Measurements from ENCODE around the gene EXD2.
A peak's percentile ranks its signal among the peaks of the same experiment; 100 is the strongest.
"Not testable (repeated sequence)": the region's sequence is repeated elsewhere in the genome, so short reads cannot be mapped to it uniquely, and the experiment has no call there.

Gene EXD2

DNA sequence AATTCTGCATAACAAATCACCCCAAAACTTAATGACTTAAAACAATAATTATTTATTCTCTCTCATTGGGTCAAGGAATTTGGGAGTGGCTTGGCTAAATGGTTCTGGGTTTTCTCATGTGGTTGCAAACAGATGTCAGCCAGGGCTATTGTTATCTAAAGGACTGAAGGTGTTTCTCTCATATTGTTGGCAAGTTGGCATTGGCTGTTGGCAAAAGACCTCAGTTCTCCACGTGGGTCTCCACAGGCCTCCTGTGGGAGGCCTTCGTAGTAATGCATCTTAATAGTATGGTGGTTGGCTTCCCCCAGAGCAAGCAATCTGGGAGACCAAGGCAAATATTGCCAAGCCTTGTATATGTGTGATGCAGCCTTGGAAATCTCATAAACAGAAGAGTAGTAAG lies 83.0 kb downstream of the EXD2 start:
- no peak overlapping the region for H3K27ac ChIP-seq (ENCODE audit: insufficient read depth in 1 of 2, low read depth in 1 of 2, low read length in 2 of 2, poor library complexity in 1 of 2, severe bottlenecking in 2 of 2)
- ChIA-PET POLR2A (no interaction called here), CTCF (interaction anchor here (1.2 kb wide), 1 partner anchor 17 kb away, joined by 3 read pairs; no protein-coding TSS in a partner anchor)
- H3K9me3 ChIP-seq (ENCODE audit: control extremely low read depth in 1 of 5, control insufficient read depth in 4 of 5, insufficient read depth in 2 of 5, low read depth in 1 of 5, low read length in 4 of 5), result no peaks in the 10 kb centered on the region
- H3K27me3 ChIP-seq (replicated peaks in 2 of 5; ENCODE audit: control insufficient read depth in 4 of 5, insufficient read depth in 5 of 5, low read length in 4 of 5), result peaks cover 0 to 11% (median 4%) of the 10 kb centered on the region in 5 experiments
- H3K36me3 ChIP-seq (ENCODE audit: control insufficient read depth in 4 of 4, insufficient read depth in 4 of 4, low read length in 3 of 4), result no peaks in the 10 kb centered on the region
- H3K4me1 ChIP-seq (ENCODE audit: control extremely low read depth in 1 of 4, control insufficient read depth in 4 of 4, insufficient read depth in 4 of 4, low read length in 3 of 4), result no peaks in the 10 kb centered on the region
- DNase-seq, result no peak
- WGBS (ENCODE audit: insufficient coverage), result 67% methylated on average over 2 of the region's 2 CpGs
- H3K4me3 ChIP-seq (ENCODE audit: control insufficient read depth in 1 of 7, extremely low read depth in 1 of 7, insufficient read depth in 4 of 7, low read depth in 2 of 7, low read length in 6 of 7), result no peak overlapping the region

GRCh38 chr14:69275331-69275730 lies 84.0 kb downstream of the EXD2 start:
- Histone ChIP-seq H3K4me3 (ENCODE audit: control insufficient read depth in 1 of 7, extremely low read depth in 1 of 7, insufficient read depth in 4 of 7, low read depth in 2 of 7, low read length in 6 of 7) (no peak overlapping the region), H3K4me1 (ENCODE audit: control extremely low read depth in 1 of 4, control insufficient read depth in 4 of 4, insufficient read depth in 4 of 4, low read length in 3 of 4) (no peaks in the 10 kb centered on the region), H3K27ac (ENCODE audit: insufficient read depth in 1 of 2, low read depth in 1 of 2, low read length in 2 of 2, poor library complexity in 1 of 2, severe bottlenecking in 2 of 2) (no peak overlapping the region), H3K36me3 (ENCODE audit: control insufficient read depth in 4 of 4, insufficient read depth in 4 of 4, low read length in 3 of 4) (no peaks in the 10 kb centered on the region), H3K9me3 (ENCODE audit: control extremely low read depth in 1 of 5, control insufficient read depth in 4 of 5, insufficient read depth in 2 of 5, low read depth in 1 of 5, low read length in 4 of 5) (no peaks in the 10 kb centered on the region), H3K27me3 (replicated peaks in 2 of 5; ENCODE audit: control insufficient read depth in 4 of 5, insufficient read depth in 5 of 5, low read length in 4 of 5) (peaks cover 0 to 9% (median 4%) of the 10 kb centered on the region in 5 experiments)
- DNase-seq, result no peak
- ChIA-PET CTCF (interaction anchor here (0.7 to 0.9 kb wide), 2 partner anchors 12 to 200 kb away, joined by 3 read pairs; no protein-coding TSS in a partner anchor), POLR2A (no interaction called here)
- no CpG with 5 or more reads among the region's 2 CpGs for WGBS (ENCODE audit: insufficient coverage)

DNA sequence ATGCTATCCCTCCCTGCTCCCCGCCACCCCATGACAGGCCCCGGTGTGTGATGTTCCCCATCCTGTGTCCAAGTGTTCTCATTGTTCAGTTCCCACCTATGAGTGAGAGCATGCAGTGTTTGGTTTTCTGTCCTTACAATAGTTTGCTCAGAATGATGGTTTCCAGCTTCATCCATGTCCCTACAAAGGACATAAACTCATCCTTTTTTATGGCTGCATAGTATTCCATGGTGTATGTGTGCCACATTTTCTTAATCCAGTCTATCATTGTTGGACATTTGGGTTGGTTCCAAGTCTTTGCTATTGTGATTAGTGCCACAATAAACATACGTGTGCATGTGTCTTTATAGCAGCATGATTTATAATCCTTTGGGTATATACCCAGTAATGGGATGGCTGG lies 86.1 kb downstream of the EXD2 start:
- H3K36me3 ChIP-seq (ENCODE audit: control insufficient read depth in 4 of 4, insufficient read depth in 4 of 4, low read length in 3 of 4); H3K27ac ChIP-seq (ENCODE audit: insufficient read depth in 1 of 2, low read depth in 1 of 2, low read length in 2 of 2, poor library complexity in 1 of 2, severe bottlenecking in 2 of 2); POLR2A ChIA-PET; DNase-seq; H3K27me3 ChIP-seq (replicated peaks in 2 of 5; ENCODE audit: control insufficient read depth in 4 of 5, insufficient read depth in 5 of 5, low read length in 4 of 5); H3K4me1 ChIP-seq (ENCODE audit: control extremely low read depth in 1 of 4, control insufficient read depth in 4 of 4, insufficient read depth in 4 of 4, low read length in 3 of 4); H3K4me3 ChIP-seq (ENCODE audit: control insufficient read depth in 1 of 7, extremely low read depth in 1 of 7, insufficient read depth in 4 of 7, low read depth in 2 of 7, low read length in 6 of 7); CTCF ChIA-PET; H3K9me3 ChIP-seq (ENCODE audit: control extremely low read depth in 1 of 5, control insufficient read depth in 4 of 5, insufficient read depth in 2 of 5, low read depth in 1 of 5, low read length in 4 of 5): not testable (repeated sequence)
- WGBS (ENCODE audit: insufficient coverage), result 100% methylated on average over 1 of the region's 3 CpGs

- no peaks in the 10 kb centered on the region for H3K4me1 ChIP-seq (ENCODE audit: control extremely low read depth in 1 of 4, control insufficient read depth in 4 of 4, insufficient read depth in 4 of 4, low read length in 3 of 4)
- no peaks in the 10 kb centered on the region for H3K9me3 ChIP-seq (ENCODE audit: control extremely low read depth in 1 of 5, control insufficient read depth in 4 of 5, insufficient read depth in 2 of 5, low read depth in 1 of 5, low read length in 4 of 5)
- ChIA-PET CTCF (interaction anchor here (0.8 kb wide), 1 partner anchor 8 kb away, joined by 3 read pairs; no protein-coding TSS in a partner anchor), POLR2A (no interaction called here)
- 100% methylated on average over 5 of the region's 9 CpGs for WGBS (ENCODE audit: insufficient coverage)
- no peak for DNase-seq
- no peaks in the 10 kb centered on the region for H3K36me3 ChIP-seq (ENCODE audit: control insufficient read depth in 4 of 4, insufficient read depth in 4 of 4, low read length in 3 of 4)
- peaks cover 0 to 3% (median 0%) of the 10 kb centered on the region in 5 experiments for H3K27me3 ChIP-seq (replicated peaks in 2 of 5; ENCODE audit: control insufficient read depth in 4 of 5, insufficient read depth in 5 of 5, low read length in 4 of 5)
- no peak overlapping the region for H3K27ac ChIP-seq (ENCODE audit: insufficient read depth in 1 of 2, low read depth in 1 of 2, low read length in 2 of 2, poor library complexity in 1 of 2, severe bottlenecking in 2 of 2)
- H3K4me3 ChIP-seq (ENCODE audit: control insufficient read depth in 1 of 7, extremely low read depth in 1 of 7, insufficient read depth in 4 of 7, low read depth in 2 of 7, low read length in 6 of 7), result no peak overlapping the region
Observed at GRCh38 chr14:69280746-69281291, 89.5 kb downstream of the EXD2 start.

DNA sequence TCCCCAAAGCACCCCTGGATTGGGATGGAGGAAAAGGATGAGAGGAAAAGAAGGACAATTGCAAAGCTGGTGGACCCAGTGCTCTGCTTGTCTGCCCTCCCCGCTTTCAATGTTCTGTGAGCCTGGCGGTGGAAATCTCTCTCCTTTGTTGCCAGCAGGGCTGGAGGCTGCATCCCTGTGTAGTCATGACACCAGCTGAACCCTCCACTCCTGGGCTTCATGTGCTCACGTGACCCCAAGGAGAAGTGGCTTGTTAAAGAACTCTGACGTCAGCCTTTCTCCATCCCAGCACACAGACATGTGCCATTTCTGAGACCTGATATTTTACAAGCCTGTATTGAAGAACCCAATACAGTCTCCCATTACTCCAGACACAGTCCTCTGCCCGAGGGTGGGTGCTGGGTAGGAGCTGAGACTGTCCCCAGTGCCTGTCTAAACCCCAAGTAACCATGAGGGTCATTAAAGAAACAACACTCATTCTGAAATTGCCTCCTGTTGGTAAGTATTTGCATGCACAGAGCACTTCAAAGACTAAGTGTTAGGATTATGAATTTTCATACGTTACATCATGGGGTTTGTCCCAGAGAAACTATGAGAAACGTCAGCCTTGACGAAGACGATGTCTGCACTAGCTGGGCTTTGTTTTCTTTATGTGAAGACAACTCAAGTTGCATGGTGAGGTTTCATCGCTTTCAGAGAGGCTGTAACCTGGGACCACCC lies 90.3 kb downstream of the EXD2 start:
- Histone ChIP-seq H3K4me3 (ENCODE audit: control insufficient read depth in 1 of 7, extremely low read depth in 1 of 7, insufficient read depth in 4 of 7, low read depth in 2 of 7, low read length in 6 of 7) (no peak overlapping the region), H3K27ac (ENCODE audit: insufficient read depth in 1 of 2, low read depth in 1 of 2, low read length in 2 of 2, poor library complexity in 1 of 2, severe bottlenecking in 2 of 2) (no peak overlapping the region), H3K27me3 (replicated peaks in 2 of 5; ENCODE audit: control insufficient read depth in 4 of 5, insufficient read depth in 5 of 5, low read length in 4 of 5) (peaks cover 0 to 3% (median 0%) of the 10 kb centered on the region in 5 experiments), H3K9me3 (ENCODE audit: control extremely low read depth in 1 of 5, control insufficient read depth in 4 of 5, insufficient read depth in 2 of 5, low read depth in 1 of 5, low read length in 4 of 5) (no peaks in the 10 kb centered on the region), H3K36me3 (ENCODE audit: control insufficient read depth in 4 of 4, insufficient read depth in 4 of 4, low read length in 3 of 4) (no peaks in the 10 kb centered on the region), H3K4me1 (ENCODE audit: control extremely low read depth in 1 of 4, control insufficient read depth in 4 of 4, insufficient read depth in 4 of 4, low read length in 3 of 4) (no peaks in the 10 kb centered on the region)
- POLR2A ChIA-PET, result no interaction called here
- peak in 2 of 3 donors; percentile 13 to 27 for DNase-seq
- 89% methylated on average over 10 of the region's 10 CpGs for WGBS (ENCODE audit: insufficient coverage)
- CTCF ChIA-PET, result interaction anchor here (0.8 kb wide), 1 partner anchor 9 kb away, joined by 3 read pairs; no protein-coding TSS in a partner anchor

- WGBS (ENCODE audit: insufficient coverage), result no CpG with 5 or more reads among the region's 6 CpGs
- Histone ChIP-seq H3K9me3 (ENCODE audit: control extremely low read depth in 1 of 5, control insufficient read depth in 4 of 5, insufficient read depth in 2 of 5, low read depth in 1 of 5, low read length in 4 of 5) (no peaks in the 10 kb centered on the region), H3K4me3 (ENCODE audit: control insufficient read depth in 1 of 7, extremely low read depth in 1 of 7, insufficient read depth in 4 of 7, low read depth in 2 of 7, low read length in 6 of 7) (no peak overlapping the region), H3K27ac (ENCODE audit: insufficient read depth in 1 of 2, low read depth in 1 of 2, low read length in 2 of 2, poor library complexity in 1 of 2, severe bottlenecking in 2 of 2) (no peak overlapping the region), H3K4me1 (ENCODE audit: control extremely low read depth in 1 of 4, control insufficient read depth in 4 of 4, insufficient read depth in 4 of 4, low read length in 3 of 4) (no peaks in the 10 kb centered on the region), H3K36me3 (ENCODE audit: control insufficient read depth in 4 of 4, insufficient read depth in 4 of 4, low read length in 3 of 4) (no peaks in the 10 kb centered on the region), H3K27me3 (replicated peaks in 2 of 5; ENCODE audit: control insufficient read depth in 4 of 5, insufficient read depth in 5 of 5, low read length in 4 of 5) (peaks cover 0 to 3% (median 0%) of the 10 kb centered on the region in 5 experiments)
- ChIA-PET POLR2A (no interaction called here), CTCF (interaction anchor here (0.5 kb wide), 1 partner anchor 262 kb away, joined by 3 read pairs; no protein-coding TSS in a partner anchor)
- DNase-seq, result no peak
Observed at GRCh38 chr14:69282448-69282847, 91.2 kb downstream of the EXD2 start.

DNA sequence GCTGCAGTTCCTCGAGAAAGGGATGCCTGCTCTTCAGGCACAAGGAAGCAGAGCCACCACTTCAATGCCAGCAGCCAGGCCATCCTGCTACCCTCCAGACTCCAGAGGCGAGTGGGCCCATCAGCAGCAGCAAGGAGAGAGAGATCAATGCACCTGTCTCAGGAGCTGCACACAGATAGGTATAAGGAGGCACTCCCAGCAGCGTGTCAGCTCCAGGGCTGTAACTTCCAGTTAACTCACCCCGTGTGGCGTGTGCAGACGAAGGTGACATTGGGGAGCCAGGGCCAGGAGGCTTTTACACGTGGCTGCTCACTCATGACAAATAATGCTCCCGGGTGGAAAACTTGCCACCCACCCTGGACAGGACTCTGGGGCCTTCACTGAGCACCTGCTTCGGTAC lies 92.9 kb downstream of the EXD2 start:
- DNase-seq, result no peak
- H3K27ac ChIP-seq (ENCODE audit: insufficient read depth in 1 of 2, low read depth in 1 of 2, low read length in 2 of 2, poor library complexity in 1 of 2, severe bottlenecking in 2 of 2), result no peak overlapping the region
- H3K4me3 ChIP-seq (ENCODE audit: control insufficient read depth in 1 of 7, extremely low read depth in 1 of 7, insufficient read depth in 4 of 7, low read depth in 2 of 7, low read length in 6 of 7), result no peak overlapping the region
- ChIA-PET CTCF (no interaction called here), POLR2A (no interaction called here)
- no peaks in the 10 kb centered on the region for H3K4me1 ChIP-seq (ENCODE audit: control extremely low read depth in 1 of 4, control insufficient read depth in 4 of 4, insufficient read depth in 4 of 4, low read length in 3 of 4)
- peaks cover 0 to 3% (median 0%) of the 10 kb centered on the region in 5 experiments for H3K27me3 ChIP-seq (replicated peaks in 2 of 5; ENCODE audit: control insufficient read depth in 4 of 5, insufficient read depth in 5 of 5, low read length in 4 of 5)
- H3K36me3 ChIP-seq (ENCODE audit: control insufficient read depth in 4 of 4, insufficient read depth in 4 of 4, low read length in 3 of 4), result no peaks in the 10 kb centered on the region
- no peaks in the 10 kb centered on the region for H3K9me3 ChIP-seq (ENCODE audit: control extremely low read depth in 1 of 5, control insufficient read depth in 4 of 5, insufficient read depth in 2 of 5, low read depth in 1 of 5, low read length in 4 of 5)
- 80% methylated on average over 8 of the region's 9 CpGs for WGBS (ENCODE audit: insufficient coverage)

All from common myeloid progenitor, CD34-positive (primary cell).